Measurements from ENCODE around the gene KLF4. TPM values are rescaled to one million over a fixed set of nuclear protein-coding genes. Genes with fewer than 3 reads are reported as not detected.

KLF4 gene
- total RNA-seq, 1 donor from 2014 or later, result 143 TPM

GRCh38 chr9:107478805-107479204 is 10.8 kb downstream of the KLF4 start:
- Histone ChIP-seq H3K27ac (no peak overlapping the region), H3K4me1 (no peaks in the 10 kb centered on the region), H3K9me3 (no peaks in the 10 kb centered on the region), H3K27me3 (no peaks in the 10 kb centered on the region), H3K4me3 (no peak overlapping the region), H3K36me3 (no peaks in the 10 kb centered on the region)
- no peak for DNase-seq
- peak; percentile 73 for ATAC-seq
- intact Hi-C loops (cut with DNase I), result no loop called here
- no peak for TF ChIP-seq CTCF (IDR thresholded peaks at IDR 0.05)

- intact Hi-C loops (cut with DNase I), result no loop called here
- ATAC-seq (no peak), DNase-seq (no peak)
- no peaks in the 10 kb centered on the region for H3K36me3 ChIP-seq
- no peak overlapping the region for H3K4me3 ChIP-seq
- no peaks in the 10 kb centered on the region for H3K27me3 ChIP-seq
- H3K27ac ChIP-seq, result no peak overlapping the region
- no peaks in the 10 kb centered on the region for H3K9me3 ChIP-seq
- no peak for TF ChIP-seq CTCF (IDR thresholded peaks at IDR 0.05)
- H3K4me1 ChIP-seq, result no peaks in the 10 kb centered on the region
These were observed 15.4 kb downstream of the KLF4 start for GRCh38 chr9:107474124-107474523.

- intact Hi-C loops (cut with DNase I), result no loop called here
- H3K4me1 ChIP-seq, result no peaks in the 10 kb centered on the region
- no peaks in the 10 kb centered on the region for H3K9me3 ChIP-seq
- DNase-seq, result no peak
- no peak overlapping the region for H3K27ac ChIP-seq
- no peak for TF ChIP-seq CTCF (IDR thresholded peaks at IDR 0.05)
- H3K4me3 ChIP-seq, result no peak overlapping the region
- H3K27me3 ChIP-seq, result no peaks in the 10 kb centered on the region
- no peaks in the 10 kb centered on the region for H3K36me3 ChIP-seq
- no peak for ATAC-seq
These were observed 16.8 kb downstream of the KLF4 start for GRCh38 chr9:107472581-107473340.

GRCh38 chr9:107471552-107471951 is 18.0 kb downstream of the KLF4 start:
- TF ChIP-seq CTCF (IDR thresholded peaks at IDR 0.05), result no peak
- Histone ChIP-seq H3K27ac (no peak overlapping the region), H3K4me3 (no peak overlapping the region), H3K4me1 (no peaks in the 10 kb centered on the region), H3K27me3 (no peaks in the 10 kb centered on the region), H3K36me3 (no peaks in the 10 kb centered on the region), H3K9me3 (no peaks in the 10 kb centered on the region)
- DNase-seq (no peak), ATAC-seq (no peak)
- intact Hi-C loops (cut with DNase I), result no loop called here

- Histone ChIP-seq H3K27ac (no peak overlapping the region), H3K4me1 (peaks cover 10% of the 10 kb centered on the region), H3K27me3 (peaks cover 4% of the 10 kb centered on the region), H3K36me3 (no peaks in the 10 kb centered on the region), H3K4me3 (no peak overlapping the region), H3K9me3 (no peaks in the 10 kb centered on the region)
- TF ChIP-seq CTCF (IDR thresholded peaks at IDR 0.05), result no peak
- DNase-seq (no peak), ATAC-seq (no peak)
- intact Hi-C loops (cut with DNase I), result loop anchor here (10.0 kb wide), 2 partner anchors 797 to 1097 kb away; no protein-coding TSS in a partner anchor
These were observed 22.2 kb downstream of the KLF4 start for GRCh38 chr9:107467416-107467815.
